GM21786 (cell line): Measurements from ENCODE around the gene GATM.
"Not testable (repeated sequence)": the region's sequence is repeated elsewhere in the genome, so short reads cannot be mapped to it uniquely, and the experiment has no call there.

ENCODE experiments used
- ATAC-seq: cut with Tn5 transposase; IDR thresholded peaks from one replicate; pipeline ENCODE4 v1.9.1; 2021; ENCODE audit not compliant: unreplicated experiment

Gene GATM

GRCh38 chr15:45391746-45392583, 13.6 kb upstream of the GATM start:
- peak; percentile 97 for ATAC-seq

GRCh38 chr15:45389351-45389750, 11.0 kb upstream of the GATM start:
- ATAC-seq = no peak

- ATAC-seq = no peak
Observed at GRCh38 chr15:45387380-45388007, 9.2 kb upstream of the GATM start.

- ATAC-seq = no peak
Observed at GRCh38 chr15:45386974-45387373, 8.6 kb upstream of the GATM start.

GRCh38 chr15:45386420-45386819, 8.1 kb upstream of the GATM start:
- no peak for ATAC-seq

- no peak for ATAC-seq
Observed at GRCh38 chr15:45385590-45385989, 7.2 kb upstream of the GATM start.

- no peak for ATAC-seq
Observed at GRCh38 chr15:45384700-45385099, 6.4 kb upstream of the GATM start.

GRCh38 chr15:45378913-45379262, 544 bp upstream of the GATM start:
- ATAC-seq = no peak

GRCh38 chr15:45377609-45378148, 665 bp downstream of the GATM start:
- ATAC-seq = no peak

- no peak for ATAC-seq
Observed at GRCh38 chr15:45376967-45377608, 1.3 kb downstream of the GATM start.

GRCh38 chr15:45376300-45376928, 1.9 kb downstream of the GATM start:
- no peak for ATAC-seq

GRCh38 chr15:45375836-45376235, 2.5 kb downstream of the GATM start:
- ATAC-seq = no peak

GRCh38 chr15:45373976-45374375, 4.4 kb downstream of the GATM start:
- no peak for ATAC-seq

- ATAC-seq = no peak
Observed at GRCh38 chr15:45372041-45372995, 6.0 kb downstream of the GATM start.

- ATAC-seq = no peak
Observed at GRCh38 chr15:45371546-45371945, 6.8 kb downstream of the GATM start.

- not testable (repeated sequence) for ATAC-seq
Observed at GRCh38 chr15:45370042-45370441, 8.3 kb downstream of the GATM start.

- ATAC-seq = not testable (repeated sequence)
Observed at GRCh38 chr15:45367222-45367621, 11.1 kb downstream of the GATM start.

- no peak for ATAC-seq
Observed at GRCh38 chr15:45364271-45364670, 14.1 kb downstream of the GATM start.

GRCh38 chr15:45363801-45364200, 14.5 kb downstream of the GATM start:
- ATAC-seq = no peak

- no peak for ATAC-seq
Observed at GRCh38 chr15:45363334-45363733, 15.0 kb downstream of the GATM start.
